CD4-positive, alpha-beta T cell treated with Interleukin-2 at 100 ng/mL for 4 hours (primary cell): ENCODE results near the gene TPSB2.
"Not testable (repeated sequence)": the region's sequence is repeated elsewhere in the genome, so short reads cannot be mapped to it uniquely, and the experiment has no call there.

Experiments
- DNase-seq: peaks from one replicate; pipeline ENCODE4 v3.0.0-alpha.2; 2020; ENCODE audit warnings: low spot score

The TPSB2 gene

GRCh38 chr16:1240436-1240835 is 10.5 kb upstream of the TPSB2 start, which contains the start of gene TPSAB1:
Gene TPSAB1 (plus strand): TSS chr16:1240705. CDS start chr16:1240939, 234 bp downstream.
- not testable (repeated sequence) for DNase-seq

- DNase-seq: not testable (repeated sequence)
These were observed 9.6 kb upstream of the TPSB2 start for GRCh38 chr16:1239575-1239974.

GRCh38 chr16:1238909-1239308 is 8.9 kb upstream of the TPSB2 start:
- DNase-seq: not testable (repeated sequence)

- DNase-seq: no peak
These were observed 8.0 kb upstream of the TPSB2 start for GRCh38 chr16:1237990-1238389.

GRCh38 chr16:1236659-1237058 is 6.7 kb upstream of the TPSB2 start:
- DNase-seq: not testable (repeated sequence)

- not testable (repeated sequence) for DNase-seq
These were observed 2.2 kb upstream of the TPSB2 start for GRCh38 chr16:1232049-1232748.

- not testable (repeated sequence) for DNase-seq
These were observed 1.3 kb upstream of the TPSB2 start for GRCh38 chr16:1231301-1231700.

- not testable (repeated sequence) for DNase-seq
These were observed 658 bp upstream of the TPSB2 start for GRCh38 chr16:1230471-1231212.

GRCh38 chr16:1229476-1229875 is 508 bp downstream of the TPSB2 start:
- not testable (repeated sequence) for DNase-seq

GRCh38 chr16:1228227-1228626 is 1.8 kb downstream of the TPSB2 start:
- not testable (repeated sequence) for DNase-seq

GRCh38 chr16:1226692-1227091 is 3.3 kb downstream of the TPSB2 start:
- DNase-seq: not testable (repeated sequence)

GRCh38 chr16:1225728-1226311 is 4.2 kb downstream of the TPSB2 start:
- not testable (repeated sequence) for DNase-seq

GRCh38 chr16:1225051-1225451 is 4.9 kb downstream of the TPSB2 start, which contains the start of gene TPSG1:
Gene TPSG1 (minus strand): TSS chr16:1225268. CDS start chr16:1225252, 16 bp downstream.
- no peak for DNase-seq

- DNase-seq: no peak
These were observed 5.4 kb downstream of the TPSB2 start for GRCh38 chr16:1224558-1224957.

GRCh38 chr16:1223355-1224214 is 6.4 kb downstream of the TPSB2 start:
- DNase-seq: no peak

GRCh38 chr16:1222553-1223354 is 7.2 kb downstream of the TPSB2 start:
- DNase-seq: no peak

GRCh38 chr16:1221628-1222552 is 8.1 kb downstream of the TPSB2 start:
- DNase-seq: no peak

- no peak for DNase-seq
These were observed 8.9 kb downstream of the TPSB2 start for GRCh38 chr16:1220841-1221627.
